ENCODE results near the gene KRT15.

GRCh38 chr17:41540921-41541625 lies 22.4 kb upstream of the KRT15 start:
- TF ChIP-seq NR3C1 (CRISPR knock-in tag; conservative IDR thresholded peaks at IDR 0.05; ENCODE audit: low read depth), result no peak
- no peak for TF ChIP-seq CTCF (IDR thresholded peaks at IDR 0.05)
- TF ChIP-seq IRF2 (CRISPR knock-in tag; IDR thresholded peaks at IDR 0.05; ENCODE audit: borderline replicate concordance, low read depth), result no peak

Measured in WTC11 (cell line).